Measurements from ENCODE around the gene ERC2.

DNA sequence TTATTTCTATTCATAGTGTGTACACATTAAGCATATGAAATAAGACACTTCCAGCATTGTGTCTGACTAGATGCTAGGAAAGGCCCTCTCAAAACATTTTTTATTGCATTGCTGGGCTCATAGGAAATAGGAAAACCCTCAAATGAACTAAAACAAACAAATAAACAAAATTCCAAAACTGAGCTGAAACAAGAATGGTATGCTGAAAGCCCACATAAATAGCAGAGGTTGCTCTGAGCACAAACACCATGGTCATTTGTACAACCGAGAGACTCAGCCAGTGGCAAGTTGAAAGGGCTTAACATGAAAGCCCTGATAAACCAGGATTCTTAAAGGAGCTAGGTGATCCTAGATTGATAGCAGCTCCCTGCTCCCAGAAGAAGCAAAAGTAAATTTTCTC is 671.2 kb downstream of the ERC2 start:
- no peak for TF ChIP-seq MIXL1 (CRISPR knock-in tag; IDR thresholded peaks at IDR 0.05)
- TF ChIP-seq CTCF (CRISPR knock-in tag; IDR thresholded peaks at IDR 0.05) = no peak
- no peak for TF ChIP-seq E2F2 (CRISPR knock-in tag; IDR thresholded peaks at IDR 0.05; ENCODE audit: borderline replicate concordance)
- no peak for TF ChIP-seq RNF2 (conservative IDR thresholded peaks at IDR 0.05; ENCODE audit: low read depth)
- no peak for TF ChIP-seq CREB3 (CRISPR knock-in tag; IDR thresholded peaks at IDR 0.05)
